ENCODE data around the gene GPRC5D. TPM values are rescaled to one million over a fixed set of nuclear protein-coding genes. Genes with fewer than 3 reads are reported as not detected.
A peak's percentile ranks its signal among the peaks of the same experiment; 100 is the strongest.

GPRC5D gene
- polyA plus RNA-seq, 1 experiment = not detected

DNA sequence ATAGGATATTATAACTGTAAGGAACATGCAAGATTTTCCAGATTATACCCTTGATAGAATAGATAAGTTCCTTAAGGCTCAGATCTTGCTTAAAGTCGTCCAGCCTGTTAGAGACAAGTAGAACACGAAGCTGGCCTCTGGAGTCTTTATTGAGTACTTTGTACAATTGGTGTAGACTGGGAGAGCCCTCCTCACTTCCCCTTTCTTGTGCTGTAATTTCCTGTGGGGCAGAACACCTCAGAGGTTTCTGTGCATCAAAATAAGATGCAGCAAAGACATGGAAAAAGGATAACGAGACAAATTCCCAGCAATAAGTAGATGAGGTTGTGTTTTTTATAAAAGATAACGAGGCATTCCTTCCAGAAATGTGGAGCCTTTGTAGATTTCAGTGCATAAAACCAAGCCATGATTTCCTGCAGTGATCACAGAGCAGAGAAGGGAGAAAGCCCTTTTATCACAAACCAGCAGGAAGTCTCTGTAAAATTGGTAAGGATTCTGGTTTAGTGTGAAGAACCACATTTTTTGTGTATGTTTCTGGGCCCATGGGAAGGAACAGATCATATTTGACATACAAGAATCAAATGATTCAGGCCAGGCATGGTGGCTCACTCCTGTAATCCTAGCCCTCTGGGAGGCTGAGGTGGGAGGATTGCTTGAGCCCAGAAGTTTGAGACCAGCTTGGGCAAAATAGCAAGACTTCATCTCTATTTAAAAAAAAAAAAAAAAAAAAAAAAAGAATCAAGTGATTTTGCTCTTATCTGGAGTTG is 42.6 kb downstream of the GPRC5D start:
- Histone ChIP-seq H3K27me3 (ENCODE audit: control insufficient read depth, insufficient read depth, low read length) (no peaks in the 10 kb centered on the region), H3K9me3 (ENCODE audit: control insufficient read depth, insufficient read depth, low read length) (no peaks in the 10 kb centered on the region), H3K27ac (ENCODE audit: low read depth, low read length) (peak overlapping the region; percentile 11), H3K4me3 (ENCODE audit: low read depth, low read length) (no peak overlapping the region)
- ChIA-PET CTCF (interaction anchor here (1.1 kb wide), 1 partner anchor 347 kb away, joined by 3 read pairs; no protein-coding TSS in a partner anchor), POLR2A (interaction anchor here (0.6 kb wide), 1 partner anchor 72 kb away, joined by 3 read pairs; no protein-coding TSS in a partner anchor)
- TF ChIP-seq, protein P1, sequence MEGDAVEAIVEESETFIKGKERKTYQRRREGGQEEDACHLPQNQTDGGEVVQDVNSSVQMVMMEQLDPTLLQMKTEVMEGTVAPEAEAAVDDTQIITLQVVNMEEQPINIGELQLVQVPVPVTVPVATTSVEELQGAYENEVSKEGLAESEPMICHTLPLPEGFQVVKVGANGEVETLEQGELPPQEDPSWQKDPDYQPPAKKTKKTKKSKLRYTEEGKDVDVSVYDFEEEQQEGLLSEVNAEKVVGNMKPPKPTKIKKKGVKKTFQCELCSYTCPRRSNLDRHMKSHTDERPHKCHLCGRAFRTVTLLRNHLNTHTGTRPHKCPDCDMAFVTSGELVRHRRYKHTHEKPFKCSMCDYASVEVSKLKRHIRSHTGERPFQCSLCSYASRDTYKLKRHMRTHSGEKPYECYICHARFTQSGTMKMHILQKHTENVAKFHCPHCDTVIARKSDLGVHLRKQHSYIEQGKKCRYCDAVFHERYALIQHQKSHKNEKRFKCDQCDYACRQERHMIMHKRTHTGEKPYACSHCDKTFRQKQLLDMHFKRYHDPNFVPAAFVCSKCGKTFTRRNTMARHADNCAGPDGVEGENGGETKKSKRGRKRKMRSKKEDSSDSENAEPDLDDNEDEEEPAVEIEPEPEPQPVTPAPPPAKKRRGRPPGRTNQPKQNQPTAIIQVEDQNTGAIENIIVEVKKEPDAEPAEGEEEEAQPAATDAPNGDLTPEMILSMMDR (IDR thresholded peaks at IDR 0.05; ENCODE audit: low read depth, low read length) = no peak
- DNase-seq (ENCODE audit: low read depth, low spot score) = no peak

DNA sequence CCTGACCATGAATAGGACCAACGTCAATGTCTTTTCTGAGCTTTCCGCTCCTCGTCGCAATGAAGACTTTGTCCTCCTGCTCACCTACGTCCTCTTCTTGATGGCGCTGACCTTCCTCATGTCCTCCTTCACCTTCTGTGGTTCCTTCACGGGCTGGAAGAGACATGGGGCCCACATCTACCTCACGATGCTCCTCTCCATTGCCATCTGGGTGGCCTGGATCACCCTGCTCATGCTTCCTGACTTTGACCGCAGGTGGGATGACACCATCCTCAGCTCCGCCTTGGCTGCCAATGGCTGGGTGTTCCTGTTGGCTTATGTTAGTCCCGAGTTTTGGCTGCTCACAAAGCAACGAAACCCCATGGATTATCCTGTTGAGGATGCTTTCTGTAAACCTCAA is 43.3 kb downstream of the GPRC5D start:
- DNase-seq (ENCODE audit: low read depth, low spot score) = no peak
- ChIA-PET POLR2A (no interaction called here), CTCF (interaction anchor here (0.7 to 1.4 kb wide), 3 partner anchors 72 to 347 kb away, joined by 3 to 4 read pairs (median 3); no protein-coding TSS in a partner anchor)
- H3K9me3 ChIP-seq (ENCODE audit: control insufficient read depth, insufficient read depth, low read length) = no peaks in the 10 kb centered on the region
- no peak overlapping the region for H3K27ac ChIP-seq (ENCODE audit: low read depth, low read length)
- TF ChIP-seq, protein P1 (IDR thresholded peaks at IDR 0.05; ENCODE audit: low read depth, low read length) = no peak
- no peak overlapping the region for H3K4me3 ChIP-seq (ENCODE audit: low read depth, low read length)
- no peaks in the 10 kb centered on the region for H3K27me3 ChIP-seq (ENCODE audit: control insufficient read depth, insufficient read depth, low read length)

DNA sequence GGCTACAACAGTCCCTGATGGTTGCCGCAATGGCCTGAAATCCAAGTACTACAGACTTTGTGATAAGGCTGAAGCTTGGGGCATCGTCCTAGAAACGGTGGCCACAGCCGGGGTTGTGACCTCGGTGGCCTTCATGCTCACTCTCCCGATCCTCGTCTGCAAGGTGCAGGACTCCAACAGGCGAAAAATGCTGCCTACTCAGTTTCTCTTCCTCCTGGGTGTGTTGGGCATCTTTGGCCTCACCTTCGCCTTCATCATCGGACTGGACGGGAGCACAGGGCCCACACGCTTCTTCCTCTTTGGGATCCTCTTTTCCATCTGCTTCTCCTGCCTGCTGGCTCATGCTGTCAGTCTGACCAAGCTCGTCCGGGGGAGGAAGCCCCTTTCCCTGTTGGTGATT is 43.7 kb downstream of the GPRC5D start:
- Histone ChIP-seq H3K27ac (ENCODE audit: low read depth, low read length) (no peak overlapping the region), H3K9me3 (ENCODE audit: control insufficient read depth, insufficient read depth, low read length) (no peaks in the 10 kb centered on the region), H3K27me3 (ENCODE audit: control insufficient read depth, insufficient read depth, low read length) (no peaks in the 10 kb centered on the region), H3K4me3 (ENCODE audit: low read depth, low read length) (no peak overlapping the region)
- ChIA-PET CTCF (interaction anchor here (0.5 to 1.8 kb wide), 7 partner anchors 8 to 348 kb away, joined by 3 to 6 read pairs (median 4); no protein-coding TSS in a partner anchor), POLR2A (no interaction called here)
- DNase-seq (ENCODE audit: low read depth, low spot score) = no peak
- TF ChIP-seq, protein P1 (IDR thresholded peaks at IDR 0.05; ENCODE audit: low read depth, low read length) = no peak

DNA sequence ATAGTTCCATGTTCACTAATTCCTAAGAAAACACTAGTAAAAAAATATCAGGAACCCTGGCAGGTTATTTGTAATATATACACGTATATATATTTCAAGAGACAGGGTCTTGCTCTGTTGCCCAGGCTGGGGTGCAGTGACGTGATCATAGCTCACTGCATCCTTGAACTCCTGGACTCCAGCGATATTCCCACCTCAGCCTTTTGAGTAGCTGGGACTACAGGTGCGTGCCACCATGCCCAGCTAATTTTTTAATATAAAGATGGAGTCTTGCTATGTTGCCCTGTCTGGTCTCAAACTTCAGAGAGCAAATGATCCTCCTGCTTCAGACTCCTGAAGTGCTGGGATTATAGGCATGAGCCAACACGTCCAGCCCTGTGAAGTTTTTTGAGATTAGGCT is 44.4 kb downstream of the GPRC5D start:
- Histone ChIP-seq H3K27ac (ENCODE audit: low read depth, low read length) (no peak overlapping the region), H3K4me3 (ENCODE audit: low read depth, low read length) (no peak overlapping the region), H3K27me3 (ENCODE audit: control insufficient read depth, insufficient read depth, low read length) (no peaks in the 10 kb centered on the region), H3K9me3 (ENCODE audit: control insufficient read depth, insufficient read depth, low read length) (no peaks in the 10 kb centered on the region)
- DNase-seq (ENCODE audit: low read depth, low spot score) = no peak
- CTCF ChIA-PET = interaction anchor here (0.7 to 1.8 kb wide), 4 partner anchors 9 to 305 kb away, joined by 3 to 5 read pairs (median 4); no protein-coding TSS in a partner anchor
- TF ChIP-seq, protein P1 (IDR thresholded peaks at IDR 0.05; ENCODE audit: low read depth, low read length) = no peak
- POLR2A ChIA-PET = no interaction called here

Measured in AG04450 (cell line).